Tibial artery (tissue), 4 donors: ENCODE results near the gene SGO2.
A peak's percentile ranks its signal among the peaks of the same experiment; 100 is the strongest.
"Not testable (repeated sequence)": the region's sequence is repeated elsewhere in the genome, so short reads cannot be mapped to it uniquely, and the experiment has no call there.

Source experiments
- DNase-seq, 2 donors: peaks; one replicate each; pipeline ENCODE4 v3.0.0-alpha.2; 2019
- H3K27ac ChIP-seq, 2 donors: fragments of 200-600 bp; sonication (generic) in 1 of 2; 1 replicate in 1 of 2; 2 replicates in 1 of 2; pipeline ENCODE4 v1.5.1; 2018 to 2019; ENCODE audit warnings: mild to moderate bottlenecking in 1 of 2
- H3K27me3 ChIP-seq, 2 donors: fragments of 200-600 bp; sonication (generic) in 1 of 2; one replicate each; pipeline versions ENCODE4 v1.5.1 to v1.6.0; 2016 to 2019
- H3K36me3 ChIP-seq, 3 donors: fragments of 200-600 bp; sonication (generic) in 2 of 3; one replicate each; pipeline ENCODE4 v1.5.1; 2016 to 2019; ENCODE audit warnings: mild to moderate bottlenecking in 2 of 3
- H3K4me1 ChIP-seq, 4 donors: fragments of 200-600 bp; sonication (generic) in 2 of 4; 1 replicate in 3 of 4; 2 replicates in 1 of 4; pipeline ENCODE4 v1.5.1; 2016 to 2019
- H3K4me3 ChIP-seq, 2 donors: fragments of 200-600 bp; sonication (generic) in 1 of 2; 1 replicate in 1 of 2; 2 replicates in 1 of 2; pipeline ENCODE4 v1.5.1; 2018 to 2019; ENCODE audit warnings: mild to moderate bottlenecking in 2 of 2
- H3K9me3 ChIP-seq, 3 donors: fragments of 200-600 bp; sonication (generic) in 1 of 3; one replicate each; pipeline ENCODE4 v1.5.1; 2016 to 2019
- intact Hi-C: fragments of 100-400 bp; cut with DNase I; formaldehyde crosslinking; loops from one replicate; pipeline ENCODE4 v1.15.0; 2023; ENCODE audit warnings: low total_unique reads
- TF ChIP-seq, protein P1 (sequence below), 2 experiments: fragments of 200-600 bp in 1 of 2; fragments of 450-650 bp in 1 of 2; IDR thresholded peaks; one replicate each; pipeline ENCODE4 v1.5.1; 2017 to 2019; ENCODE audit warnings: antibody characterized with exemption in 2 of 2, mild to moderate bottlenecking in 1 of 2, moderate library complexity in 1 of 2

SGO2 gene

DNA sequence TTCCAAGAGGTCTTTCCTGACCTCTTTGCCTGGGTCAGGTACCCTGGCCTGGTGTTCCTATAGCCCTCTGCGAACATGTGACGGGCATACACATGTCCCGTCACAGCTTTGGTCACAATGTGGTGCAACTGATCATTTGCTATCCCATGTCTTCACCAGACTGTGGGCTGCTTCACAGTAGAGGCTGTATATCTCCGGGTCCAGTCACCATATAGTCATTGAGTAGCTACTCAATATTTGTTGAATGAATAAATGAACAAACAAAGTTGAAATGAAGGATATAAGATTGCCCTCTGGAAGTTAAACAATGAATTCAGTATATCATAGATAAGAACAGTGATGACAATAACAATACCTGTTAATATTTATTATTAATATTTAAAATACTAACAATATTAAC is 76.6 kb downstream of the SGO2 start:
- Histone ChIP-seq H3K27ac (no peak overlapping the region), H3K4me1 (no peaks in the 10 kb centered on the region), H3K36me3 (peaks cover 0 to 31% (median 15%) of the 10 kb centered on the region in 3 donors), H3K9me3 (no peaks in the 10 kb centered on the region), H3K27me3 (no peaks in the 10 kb centered on the region), H3K4me3 (no peak overlapping the region)
- TF ChIP-seq, protein P1, sequence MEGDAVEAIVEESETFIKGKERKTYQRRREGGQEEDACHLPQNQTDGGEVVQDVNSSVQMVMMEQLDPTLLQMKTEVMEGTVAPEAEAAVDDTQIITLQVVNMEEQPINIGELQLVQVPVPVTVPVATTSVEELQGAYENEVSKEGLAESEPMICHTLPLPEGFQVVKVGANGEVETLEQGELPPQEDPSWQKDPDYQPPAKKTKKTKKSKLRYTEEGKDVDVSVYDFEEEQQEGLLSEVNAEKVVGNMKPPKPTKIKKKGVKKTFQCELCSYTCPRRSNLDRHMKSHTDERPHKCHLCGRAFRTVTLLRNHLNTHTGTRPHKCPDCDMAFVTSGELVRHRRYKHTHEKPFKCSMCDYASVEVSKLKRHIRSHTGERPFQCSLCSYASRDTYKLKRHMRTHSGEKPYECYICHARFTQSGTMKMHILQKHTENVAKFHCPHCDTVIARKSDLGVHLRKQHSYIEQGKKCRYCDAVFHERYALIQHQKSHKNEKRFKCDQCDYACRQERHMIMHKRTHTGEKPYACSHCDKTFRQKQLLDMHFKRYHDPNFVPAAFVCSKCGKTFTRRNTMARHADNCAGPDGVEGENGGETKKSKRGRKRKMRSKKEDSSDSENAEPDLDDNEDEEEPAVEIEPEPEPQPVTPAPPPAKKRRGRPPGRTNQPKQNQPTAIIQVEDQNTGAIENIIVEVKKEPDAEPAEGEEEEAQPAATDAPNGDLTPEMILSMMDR (IDR thresholded peaks at IDR 0.05), result no peak
- intact Hi-C loops, result no loop called here
- no peak for DNase-seq

DNA sequence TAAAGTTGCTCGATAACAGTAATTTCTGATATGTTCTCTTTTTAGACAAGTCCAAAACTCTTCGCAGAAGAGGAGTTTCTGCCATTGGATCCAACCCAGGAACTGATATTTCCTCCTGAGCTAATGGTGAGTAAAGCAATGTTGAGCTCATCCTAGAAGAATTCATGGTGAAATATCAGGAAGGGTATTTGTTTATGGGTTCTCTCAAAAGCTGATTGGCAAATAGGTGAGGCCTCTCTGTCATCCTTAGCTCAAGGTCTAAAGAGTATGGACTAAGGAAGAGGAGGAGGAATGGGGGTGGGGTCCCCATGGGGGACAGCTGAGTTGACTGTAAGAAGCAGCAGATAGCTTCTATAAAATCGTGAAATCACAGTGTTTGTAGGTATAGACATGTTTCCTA is 78.0 kb downstream of the SGO2 start:
- TF ChIP-seq, protein P1 (IDR thresholded peaks at IDR 0.05), result no peak
- no peak for DNase-seq
- Histone ChIP-seq H3K4me3 (no peak overlapping the region), H3K27ac (no peak overlapping the region), H3K36me3 (peaks cover 0 to 36% (median 15%) of the 10 kb centered on the region in 3 donors), H3K9me3 (no peaks in the 10 kb centered on the region), H3K27me3 (no peaks in the 10 kb centered on the region), H3K4me1 (no peaks in the 10 kb centered on the region)
- intact Hi-C loops, result no loop called here

- TF ChIP-seq, protein P1 (IDR thresholded peaks at IDR 0.05), result no peak
- Histone ChIP-seq H3K36me3 (peaks cover 0 to 36% (median 11%) of the 10 kb centered on the region in 3 donors), H3K9me3 (no peaks in the 10 kb centered on the region), H3K27me3 (no peaks in the 10 kb centered on the region), H3K4me1 (no peaks in the 10 kb centered on the region), H3K27ac (no peak overlapping the region), H3K4me3 (no peak overlapping the region)
- intact Hi-C loops, result no loop called here
- DNase-seq, result no peak
Observed at GRCh38 chr2:200604571-200605255, 78.7 kb downstream of the SGO2 start.

DNA sequence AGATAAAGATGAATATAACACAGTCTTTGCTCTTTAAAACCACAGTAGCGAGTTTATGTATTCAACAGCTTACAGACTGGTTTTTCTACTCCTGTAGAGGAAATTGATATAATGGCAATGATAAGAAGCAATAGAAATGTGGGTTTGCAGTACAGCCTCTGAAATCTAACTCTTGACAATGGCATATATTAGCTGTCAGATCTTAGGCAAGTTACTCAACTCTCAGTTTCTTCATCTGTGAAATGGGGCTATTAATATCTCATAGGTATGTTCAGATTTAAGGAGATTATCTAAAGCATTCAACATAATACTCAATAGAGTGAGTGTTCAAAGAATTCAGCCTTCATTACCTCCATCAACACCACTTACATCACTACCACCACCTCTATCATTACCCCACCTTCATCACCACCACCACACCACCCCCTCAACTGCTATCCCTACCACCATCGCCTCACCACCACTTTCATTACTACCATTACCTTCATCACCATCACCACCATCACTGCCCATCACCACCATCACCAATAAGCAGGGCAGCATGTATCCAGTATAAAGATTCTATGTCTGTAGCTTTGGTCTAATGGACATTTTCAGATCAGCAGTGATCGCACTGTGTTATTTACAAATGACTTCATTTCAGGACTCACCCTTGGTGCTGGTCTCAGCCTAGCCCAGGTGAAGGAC is 82.5 kb downstream of the SGO2 start:
- Histone ChIP-seq H3K27ac (no peak overlapping the region), H3K27me3 (no peaks in the 10 kb centered on the region), H3K36me3 (peaks cover 0 to 29% (median 10%) of the 10 kb centered on the region in 3 donors), H3K4me1 (no peaks in the 10 kb centered on the region), H3K9me3 (no peaks in the 10 kb centered on the region), H3K4me3 (no peak overlapping the region)
- intact Hi-C loops, result no loop called here
- TF ChIP-seq, protein P1 (IDR thresholded peaks at IDR 0.05), result no peak
- no peak for DNase-seq

- peak overlapping the region in 1 of 2 donors; percentile 14 for H3K27ac ChIP-seq
- DNase-seq, result peak in 1 of 2 donors; percentile 76
- H3K4me1 ChIP-seq, result no peaks in the 10 kb centered on the region
- peaks cover 0 to 35% (median 4%) of the 10 kb centered on the region in 3 donors for H3K36me3 ChIP-seq
- intact Hi-C loops, result no loop called here
- TF ChIP-seq, protein P1 (IDR thresholded peaks at IDR 0.05), result no peak
- H3K27me3 ChIP-seq, result no peaks in the 10 kb centered on the region
- no peak overlapping the region for H3K4me3 ChIP-seq
- H3K9me3 ChIP-seq, result no peaks in the 10 kb centered on the region
Observed at GRCh38 chr2:200609028-200609614, 83.1 kb downstream of the SGO2 start.

GRCh38 chr2:200610217-200610616 is 84.2 kb downstream of the SGO2 start:
- DNase-seq, H3K27ac ChIP-seq, H3K27me3 ChIP-seq, H3K9me3 ChIP-seq, H3K4me3 ChIP-seq, H3K4me1 ChIP-seq, intact Hi-C loops: not testable (repeated sequence)
- peaks cover 0 to 43% (median 0%) of the 10 kb centered on the region in 3 donors for H3K36me3 ChIP-seq
